ENCODE measurements around the gene APEH.

Gene APEH

DNA sequence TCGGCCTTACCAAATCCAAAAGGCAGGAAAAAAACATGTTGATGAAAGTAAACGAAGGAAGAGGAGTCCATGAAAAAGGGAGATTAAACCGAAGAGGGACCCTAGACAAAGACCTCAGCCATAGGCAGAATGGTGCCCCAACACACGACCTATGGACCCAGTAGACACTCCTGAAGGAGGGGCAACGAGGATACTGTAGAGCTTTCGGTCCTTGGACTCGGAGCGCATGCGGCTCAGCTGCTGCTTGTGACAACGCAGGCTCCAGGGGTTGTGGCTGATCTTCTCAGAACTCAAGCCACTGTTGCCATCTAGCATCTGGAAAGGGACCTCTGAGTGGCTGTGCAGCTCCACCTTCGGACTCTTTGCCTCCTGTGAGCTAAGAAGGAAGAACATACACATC, 58.4 kb downstream of the APEH start:
- Histone ChIP-seq H3K27ac (ENCODE audit: low read depth, low read length) (no peak overlapping the region), H3K9me2 (replicated peaks; ENCODE audit: insufficient read depth, low read length) (no peaks in the 10 kb centered on the region), H3K9ac (ENCODE audit: low read length) (no peak overlapping the region), H3K27me3 (ENCODE audit: low read length) (no peaks in the 10 kb centered on the region), H3F3A (ENCODE audit: insufficient read depth) (no peaks in the 10 kb centered on the region), H3K4me2 (ENCODE audit: low read depth, low read length, poor library complexity, severe bottlenecking) (no peak overlapping the region), H2AFZ (ENCODE audit: low read depth, low read length, severe bottlenecking) (no peak overlapping the region), H3K4me3 (ENCODE audit: insufficient read depth, low read length, poor library complexity, severe bottlenecking) (no peak overlapping the region), H3K79me2 (ENCODE audit: insufficient read depth, low read length) (no peaks in the 10 kb centered on the region), H4K20me1 (ENCODE audit: low read depth, low read length) (no peaks in the 10 kb centered on the region), H3K9me3 (ENCODE audit: insufficient read depth, low read length) (no peaks in the 10 kb centered on the region), H3K36me3 (ENCODE audit: low read length) (peaks cover 2% of the 10 kb centered on the region; the same call in 1 of the 2 replicates)
- TF ChIP-seq, protein P1, sequence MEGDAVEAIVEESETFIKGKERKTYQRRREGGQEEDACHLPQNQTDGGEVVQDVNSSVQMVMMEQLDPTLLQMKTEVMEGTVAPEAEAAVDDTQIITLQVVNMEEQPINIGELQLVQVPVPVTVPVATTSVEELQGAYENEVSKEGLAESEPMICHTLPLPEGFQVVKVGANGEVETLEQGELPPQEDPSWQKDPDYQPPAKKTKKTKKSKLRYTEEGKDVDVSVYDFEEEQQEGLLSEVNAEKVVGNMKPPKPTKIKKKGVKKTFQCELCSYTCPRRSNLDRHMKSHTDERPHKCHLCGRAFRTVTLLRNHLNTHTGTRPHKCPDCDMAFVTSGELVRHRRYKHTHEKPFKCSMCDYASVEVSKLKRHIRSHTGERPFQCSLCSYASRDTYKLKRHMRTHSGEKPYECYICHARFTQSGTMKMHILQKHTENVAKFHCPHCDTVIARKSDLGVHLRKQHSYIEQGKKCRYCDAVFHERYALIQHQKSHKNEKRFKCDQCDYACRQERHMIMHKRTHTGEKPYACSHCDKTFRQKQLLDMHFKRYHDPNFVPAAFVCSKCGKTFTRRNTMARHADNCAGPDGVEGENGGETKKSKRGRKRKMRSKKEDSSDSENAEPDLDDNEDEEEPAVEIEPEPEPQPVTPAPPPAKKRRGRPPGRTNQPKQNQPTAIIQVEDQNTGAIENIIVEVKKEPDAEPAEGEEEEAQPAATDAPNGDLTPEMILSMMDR (IDR thresholded peaks at IDR 0.05; ENCODE audit: insufficient read depth, low read length, poor library complexity, severe bottlenecking), result no peak
- no peak for TF ChIP-seq EZH2phosphoT487 (conservative IDR thresholded peaks at IDR 0.05; ENCODE audit: low read length)

DNA sequence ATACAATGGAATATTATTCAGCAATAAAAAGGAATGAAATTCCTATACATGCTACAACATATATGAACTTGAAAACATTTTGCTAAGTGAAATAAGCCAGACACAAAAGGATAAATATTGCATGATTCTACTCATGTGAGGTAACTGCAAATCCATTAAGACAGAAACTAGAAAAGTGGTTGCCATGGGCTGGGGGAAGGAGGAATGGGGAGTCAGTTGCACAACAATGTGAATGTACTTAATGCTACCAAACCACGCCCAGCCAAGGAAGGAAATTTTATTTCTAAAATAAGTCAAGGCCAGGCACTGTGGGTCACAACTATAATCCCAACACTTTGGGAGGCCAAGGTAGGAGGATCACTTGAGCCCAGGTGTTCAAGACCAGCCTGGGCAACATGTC, 59.4 kb downstream of the APEH start:
- no peak overlapping the region for H3K4me2 ChIP-seq (ENCODE audit: low read depth, low read length, poor library complexity, severe bottlenecking)

More for the DNA sequence above, 59.4 kb downstream of the APEH start:
- no peaks in the 10 kb centered on the region for H3K9me3 ChIP-seq (ENCODE audit: insufficient read depth, low read length)
- H4K20me1 ChIP-seq (ENCODE audit: low read depth, low read length), result no peaks in the 10 kb centered on the region
- no peaks in the 10 kb centered on the region for H3K9me2 ChIP-seq (replicated peaks; ENCODE audit: insufficient read depth, low read length)
- peaks cover 2% of the 10 kb centered on the region; the same call in 1 of the 2 replicates for H3K36me3 ChIP-seq (ENCODE audit: low read length)
- H2AFZ ChIP-seq (ENCODE audit: low read depth, low read length, severe bottlenecking), result no peak overlapping the region
- no peak for TF ChIP-seq EZH2phosphoT487 (conservative IDR thresholded peaks at IDR 0.05; ENCODE audit: low read length)
- TF ChIP-seq, protein P1 (IDR thresholded peaks at IDR 0.05; ENCODE audit: insufficient read depth, low read length, poor library complexity, severe bottlenecking), result no peak
- no peaks in the 10 kb centered on the region for H3K79me2 ChIP-seq (ENCODE audit: insufficient read depth, low read length)
- H3K4me3 ChIP-seq (ENCODE audit: insufficient read depth, low read length, poor library complexity, severe bottlenecking), result no peak overlapping the region
- no peak overlapping the region for H3K9ac ChIP-seq (ENCODE audit: low read length)
- no peaks in the 10 kb centered on the region for H3F3A ChIP-seq (ENCODE audit: insufficient read depth)
- no peak overlapping the region for H3K27ac ChIP-seq (ENCODE audit: low read depth, low read length)
- H3K27me3 ChIP-seq (ENCODE audit: low read length), result no peaks in the 10 kb centered on the region
